Right lobe of liver (tissue), 4 donors: ENCODE measurements around the gene SERPINA3.

Experiments
- CTCF ChIP-seq, 4 donors: fragments of 200-600 bp in 3 of 4; fragments of 450-650 bp in 1 of 4; IDR thresholded peaks; one replicate each; pipeline versions ENCODE4 v1.5.1 to v1.8.0; 2016 to 2022; ENCODE audit warnings: antibody characterized with exemption in 4 of 4, mild to moderate bottlenecking in 2 of 4
- POLR2A ChIP-seq: fragments of 450-650 bp; IDR thresholded peaks from one replicate; pipeline ENCODE4 v1.6.1; 2017; ENCODE audit warnings: antibody characterized with exemption, mild to moderate bottlenecking
- donor health status: DM: no; HTN: no; CAD: no.
- donor health status: DM: no; HTN: no; CAD: no.
- donor health status: DM: no; HTN: yes; CAD: no.

DNA sequence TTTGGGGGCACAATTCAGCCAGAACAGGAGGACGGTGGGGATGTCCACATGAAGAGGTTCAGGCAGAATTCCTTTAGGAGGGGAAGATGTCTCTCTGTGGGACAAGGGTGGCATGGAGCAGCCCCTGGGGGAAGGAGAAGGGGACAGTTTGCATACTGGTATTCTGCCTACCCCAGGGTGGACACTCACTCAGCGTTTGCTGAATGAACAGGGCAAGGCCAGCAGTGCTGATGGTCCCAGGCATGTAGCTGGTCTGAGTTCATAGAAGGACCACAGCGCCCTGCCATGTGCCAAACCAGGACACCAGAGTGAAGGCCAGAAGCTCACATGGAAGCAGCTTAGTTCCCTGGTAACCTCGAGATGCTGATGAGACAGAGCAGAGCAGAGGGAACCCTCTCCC, 25.6 kb upstream of the SERPINA3 start:
- TF ChIP-seq POLR2A (no peak), CTCF (IDR thresholded peaks at IDR 0.05) (no peak)
